PC-9 (cell line): ENCODE measurements around the gene AKAP6.

Experiments
- EZH2 ChIP-seq: fragments of 200-600 bp; sonication (generic); IDR thresholded peaks from 2 replicates; pipeline ENCODE4 v1.8.0; 2017; ENCODE audit warnings: antibody characterized with exemption, low read depth
- TF ChIP-seq, protein P1 (sequence below): fragments of 200-600 bp; sonication (generic); conservative IDR thresholded peaks from 2 replicates; pipeline ENCODE4 v1.6.1; 2017; ENCODE audit warnings: mixed run types, antibody characterized with exemption, mild to moderate bottlenecking, moderate library complexity

DNA sequence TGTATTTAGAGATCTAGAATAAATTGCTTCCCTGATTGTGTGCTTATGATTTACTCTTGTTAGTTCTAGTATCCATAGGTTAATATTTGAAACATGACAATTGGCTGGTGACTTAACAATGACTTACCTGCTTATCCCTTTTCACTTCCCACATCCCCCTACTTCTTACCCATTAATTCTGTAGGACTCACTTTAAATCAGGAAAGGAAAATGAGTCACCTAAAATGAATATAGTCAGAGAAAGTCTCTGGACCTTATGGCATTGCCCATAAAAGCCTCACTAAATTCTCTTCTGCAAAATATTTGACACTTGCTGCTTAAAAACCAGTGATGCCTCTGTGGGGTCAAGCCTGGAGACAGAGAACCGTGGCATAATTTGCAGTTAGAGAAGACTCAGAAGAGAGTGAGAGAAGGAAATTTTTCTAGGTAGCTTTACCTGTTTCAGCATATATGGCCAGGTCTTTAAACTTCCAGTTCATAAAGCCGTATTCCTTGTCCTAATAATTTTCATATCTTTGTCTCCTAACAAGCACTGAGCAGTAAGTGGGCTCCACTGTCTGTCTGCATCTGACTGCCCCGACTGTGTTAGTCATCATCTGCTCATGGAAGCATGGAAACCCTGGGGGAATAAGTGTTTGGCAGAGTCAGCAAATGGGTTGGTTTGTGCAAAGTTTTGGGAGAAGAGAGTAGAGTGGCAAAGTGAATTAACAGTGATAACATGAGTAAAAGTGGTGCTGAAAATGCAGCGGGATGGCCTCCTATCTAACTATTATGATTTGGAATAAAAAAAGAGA is 294.4 kb downstream of the AKAP6 start:
- TF ChIP-seq, protein P1, sequence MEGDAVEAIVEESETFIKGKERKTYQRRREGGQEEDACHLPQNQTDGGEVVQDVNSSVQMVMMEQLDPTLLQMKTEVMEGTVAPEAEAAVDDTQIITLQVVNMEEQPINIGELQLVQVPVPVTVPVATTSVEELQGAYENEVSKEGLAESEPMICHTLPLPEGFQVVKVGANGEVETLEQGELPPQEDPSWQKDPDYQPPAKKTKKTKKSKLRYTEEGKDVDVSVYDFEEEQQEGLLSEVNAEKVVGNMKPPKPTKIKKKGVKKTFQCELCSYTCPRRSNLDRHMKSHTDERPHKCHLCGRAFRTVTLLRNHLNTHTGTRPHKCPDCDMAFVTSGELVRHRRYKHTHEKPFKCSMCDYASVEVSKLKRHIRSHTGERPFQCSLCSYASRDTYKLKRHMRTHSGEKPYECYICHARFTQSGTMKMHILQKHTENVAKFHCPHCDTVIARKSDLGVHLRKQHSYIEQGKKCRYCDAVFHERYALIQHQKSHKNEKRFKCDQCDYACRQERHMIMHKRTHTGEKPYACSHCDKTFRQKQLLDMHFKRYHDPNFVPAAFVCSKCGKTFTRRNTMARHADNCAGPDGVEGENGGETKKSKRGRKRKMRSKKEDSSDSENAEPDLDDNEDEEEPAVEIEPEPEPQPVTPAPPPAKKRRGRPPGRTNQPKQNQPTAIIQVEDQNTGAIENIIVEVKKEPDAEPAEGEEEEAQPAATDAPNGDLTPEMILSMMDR, result no peak
- TF ChIP-seq EZH2, result no peak
